GM10847 (cell line): ENCODE measurements around the gene MACROH2A1.

Experiments
- POLR2A ChIP-seq: IDR thresholded peaks from 2 replicates; pipeline ENCODE4 v1.6.1; 2011; ENCODE audit not compliant: insufficient read length; ENCODE audit errors: extremely low read depth

MACROH2A1 gene

GRCh38 chr5:135391116-135391868 is 7.7 kb downstream of the MACROH2A1 start:
- TF ChIP-seq POLR2A, result no peak

GRCh38 chr5:135388860-135389435 is 10.1 kb downstream of the MACROH2A1 start:
- TF ChIP-seq POLR2A, result no peak

GRCh38 chr5:135387629-135387960 is 11.4 kb downstream of the MACROH2A1 start:
- no peak for TF ChIP-seq POLR2A

- no peak for TF ChIP-seq POLR2A
These were observed 12.0 kb downstream of the MACROH2A1 start for GRCh38 chr5:135386886-135387628.

- TF ChIP-seq POLR2A, result no peak
These were observed 12.9 kb downstream of the MACROH2A1 start for GRCh38 chr5:135386096-135386495.

- TF ChIP-seq POLR2A, result no peak
These were observed 13.5 kb downstream of the MACROH2A1 start for GRCh38 chr5:135385576-135385975.

- TF ChIP-seq POLR2A, result no peak
These were observed 14.1 kb downstream of the MACROH2A1 start for GRCh38 chr5:135384898-135385297.

DNA sequence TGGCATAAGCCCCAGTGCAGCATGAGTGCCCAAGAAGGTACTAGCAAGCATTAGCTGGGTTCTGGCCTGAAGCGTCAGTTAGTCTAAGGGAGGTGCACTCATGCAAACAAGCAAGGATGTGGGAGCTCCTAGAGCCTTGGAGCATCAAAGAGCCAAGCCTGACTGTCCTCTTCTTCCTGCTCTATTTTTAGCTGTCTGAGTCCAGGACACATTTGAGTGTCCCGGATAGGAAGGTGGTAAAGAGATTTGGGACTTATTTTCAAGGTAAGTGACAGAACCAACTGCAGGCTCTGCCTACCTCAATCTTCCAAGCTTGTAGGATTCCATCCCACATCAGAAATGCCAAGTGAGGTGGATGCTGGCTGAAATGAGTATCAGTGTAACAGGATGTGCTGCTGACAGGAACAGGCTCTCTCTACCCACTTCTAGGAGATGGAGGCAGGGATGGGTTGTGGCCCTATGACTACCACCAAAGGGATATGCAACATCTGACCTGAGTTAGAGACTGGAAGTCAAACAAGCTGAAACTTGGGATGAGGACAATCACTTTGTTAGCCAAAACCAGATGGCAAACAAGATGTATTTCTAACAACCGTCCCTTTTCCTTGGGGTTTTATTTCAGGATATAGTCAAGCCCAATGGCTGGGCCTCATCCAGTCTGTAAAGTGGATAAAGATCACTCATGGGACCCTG is 15.1 kb downstream of the MACROH2A1 start:
- no peak for TF ChIP-seq POLR2A

- TF ChIP-seq POLR2A, result no peak
These were observed 16.1 kb downstream of the MACROH2A1 start for GRCh38 chr5:135382981-135383380.

GRCh38 chr5:135382106-135382790 is 16.8 kb downstream of the MACROH2A1 start:
- TF ChIP-seq POLR2A, result no peak

DNA sequence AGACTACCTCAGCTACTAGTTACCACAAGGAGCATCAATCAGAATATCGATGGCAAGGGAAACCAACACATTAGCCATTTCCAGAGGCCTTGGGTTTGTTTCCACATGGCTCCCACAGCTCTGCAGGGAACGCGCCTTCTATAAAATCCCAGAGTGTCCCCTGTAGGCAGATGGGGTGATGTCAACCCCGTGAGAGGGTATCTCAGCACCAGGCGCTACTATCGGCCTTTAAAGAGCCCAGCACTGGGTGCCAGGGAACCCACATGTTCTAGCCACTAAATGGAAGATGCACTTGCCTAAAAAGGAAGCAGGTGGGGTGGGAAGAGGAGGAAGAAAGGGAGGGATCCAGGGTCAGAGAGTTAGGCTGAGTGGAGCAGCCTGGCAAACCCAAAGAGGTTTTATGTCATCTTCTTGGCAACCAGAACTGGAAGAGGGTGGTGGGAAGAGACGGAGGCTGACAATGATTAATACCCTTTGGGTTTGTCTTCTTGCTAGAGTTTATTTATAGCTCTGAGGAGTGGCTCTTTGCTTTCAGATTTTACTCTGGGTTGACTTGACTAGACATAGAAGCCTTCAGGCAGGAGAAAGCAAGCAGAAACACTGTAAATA is 19.9 kb downstream of the MACROH2A1 start:
- no peak for TF ChIP-seq POLR2A

- TF ChIP-seq POLR2A, result no peak
These were observed 21.0 kb downstream of the MACROH2A1 start for GRCh38 chr5:135377751-135378680.

- no peak for TF ChIP-seq POLR2A
These were observed 21.9 kb downstream of the MACROH2A1 start for GRCh38 chr5:135376961-135377624.
